Smooth muscle cell (in vitro differentiated cells): ENCODE results near the gene DLGAP1. TPM values are rescaled to one million over a fixed set of nuclear protein-coding genes. Genes with fewer than 3 reads are reported as not detected.

ENCODE experiments used
- DNase-seq: peaks from one replicate; lab custom pipeline; 2025; ENCODE audit not compliant: unreplicated experiment; lab: John Stamatoyannopoulos, UW
- H2AFZ ChIP-seq: fragments of 200-600 bp; sonication (generic); 2 replicates; pipeline ENCODE4 v1.6.0; 2016; ENCODE audit warnings: antibody characterized with exemption, low read depth, mild to moderate bottlenecking
- H3F3A ChIP-seq: fragments of 200-600 bp; sonication (generic); 2 replicates; pipeline ENCODE4 v1.6.0; 2017; ENCODE audit warnings: antibody characterized with exemption, low read depth
- H3K27ac ChIP-seq: fragments of 200-600 bp; sonication (generic); 2 replicates; pipeline ENCODE4 v1.5.1; 2016; ENCODE audit warnings: low read depth, mild to moderate bottlenecking
- H3K27me3 ChIP-seq: fragments of 200-600 bp; sonication (generic); 2 replicates; pipeline ENCODE4 v1.6.1; 2016; ENCODE audit warnings: low read depth, mild to moderate bottlenecking
- H3K36me3 ChIP-seq: fragments of 200-600 bp; sonication (generic); 2 replicates; pipeline ENCODE4 v1.5.1; 2016; ENCODE audit warnings: low read depth
- H3K4me1 ChIP-seq: fragments of 200-600 bp; sonication (generic); 2 replicates; pipeline ENCODE4 v1.5.1; 2016; ENCODE audit warnings: low read depth
- H3K4me2 ChIP-seq: fragments of 200-600 bp; sonication (generic); 2 replicates; pipeline ENCODE4 v1.6.0; 2016; ENCODE audit warnings: mild to moderate bottlenecking
- H3K4me3 ChIP-seq: fragments of 200-600 bp; sonication (generic); 2 replicates; pipeline ENCODE4 v1.5.1; 2016; ENCODE audit warnings: mild to moderate bottlenecking
- H3K79me2 ChIP-seq: fragments of 200-600 bp; sonication (generic); 2 replicates; pipeline ENCODE4 v1.6.0; 2016; ENCODE audit warnings: low read depth, mild to moderate bottlenecking
- H3K9ac ChIP-seq: fragments of 200-600 bp; sonication (generic); 2 replicates; pipeline ENCODE4 v1.6.0; 2016; ENCODE audit warnings: low read depth
- H3K9me3 ChIP-seq: fragments of 200-600 bp; sonication (generic); replicated peaks from 2 replicates; pipeline ENCODE4 v1.5.1; 2016; ENCODE audit warnings: low read depth
- H4K20me1 ChIP-seq: fragments of 200-600 bp; sonication (generic); 2 replicates; pipeline ENCODE4 v1.6.0; 2016; ENCODE audit warnings: low read depth
- CTCF ChIP-seq: fragments of 200-600 bp; sonication (generic); IDR thresholded peaks from 2 replicates; pipeline ENCODE4 v1.5.1; 2017; ENCODE audit warnings: borderline replicate concordance, mild to moderate bottlenecking, antibody characterized with exemption; ENCODE audit not compliant: insufficient read depth, poor library complexity, severe bottlenecking
- WGBS: methylation state at CpG from one replicate; pipeline ENCODE4 v1.1.7; 2016; ENCODE audit warnings: low lambda C conversion rate; 5-methylcytosine and 5-hydroxymethylcytosine counted together
- polyA plus RNA-seq: library from polyadenylated mRNA; unstranded; fragments of >200 nt; fragmentation: Nextera tagmentation; extraction: Ambion mirVana; gene quantifications from 2 replicates; pipeline ENCODE4 v1.2.1, GENCODE V29; 2016
- total RNA-seq: library from RNA; depleted of rRNA; stranded (reverse); fragments of >200 nt; gene quantifications from 2 replicates; pipeline ENCODE4 v1.2.3, GENCODE V29; 2014

DLGAP1 gene
- total and polyA plus RNA-seq, 2 experiments from 2014 or later: 2.6 to 11.3 TPM

GRCh38 chr18:4063545-4063944 lies 391.6 kb downstream of the DLGAP1 start:
- Histone ChIP-seq H3K4me3 (no peak overlapping the region), H3K36me3 (no peaks in the 10 kb centered on the region), H2AFZ (no peak overlapping the region), H3K27me3 (no peaks in the 10 kb centered on the region), H3K4me2 (no peak overlapping the region), H3K27ac (no peak overlapping the region), H3K79me2 (no peaks in the 10 kb centered on the region), H3F3A (no peaks in the 10 kb centered on the region), H3K9me3 (peaks cover 18% of the 10 kb centered on the region), H3K4me1 (no peaks in the 10 kb centered on the region), H4K20me1 (no peaks in the 10 kb centered on the region), H3K9ac (no peak overlapping the region)
- no peak for DNase-seq
- TF ChIP-seq CTCF: no peak

DNA sequence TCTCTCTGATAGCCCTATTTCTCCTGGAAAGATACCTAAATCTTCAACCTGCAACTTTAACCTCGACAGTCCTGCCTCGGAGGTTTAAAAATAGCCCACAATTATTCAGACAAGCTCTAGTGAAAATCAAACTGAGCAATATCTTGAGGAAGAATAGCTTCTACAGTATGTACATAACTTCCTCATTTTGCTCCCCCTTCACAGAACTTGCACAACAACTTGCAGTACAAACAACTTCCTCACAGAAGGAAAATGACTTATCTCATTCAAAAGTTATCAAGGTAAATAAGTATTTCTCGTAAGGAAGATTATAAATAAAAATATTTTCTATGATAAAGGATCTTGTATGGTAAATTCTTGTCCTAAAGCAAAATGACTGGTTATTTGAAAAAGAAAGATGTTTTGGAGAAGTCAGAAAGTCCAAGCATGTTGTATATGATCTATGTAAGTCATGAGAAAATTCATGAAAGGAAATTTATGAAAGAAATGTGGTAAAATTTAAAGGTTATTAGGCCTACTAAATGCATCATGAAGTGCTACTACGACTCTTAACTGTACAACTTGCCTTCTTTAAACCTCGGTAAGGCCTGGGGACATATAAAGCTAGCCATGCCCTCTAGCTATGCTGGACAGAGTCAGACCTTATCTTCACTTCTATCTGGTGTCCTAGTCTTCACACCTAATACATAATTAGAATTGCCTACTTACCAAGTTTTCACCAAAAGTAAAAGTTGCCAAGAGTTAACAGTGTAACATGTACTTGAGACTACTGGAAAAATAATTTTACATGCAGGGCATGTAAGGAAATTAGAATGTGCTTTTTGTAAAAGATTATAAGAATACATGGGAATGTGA lies 394.5 kb downstream of the DLGAP1 start:
- Histone ChIP-seq H2AFZ (no peak overlapping the region), H3K9me3 (peaks cover 18% of the 10 kb centered on the region), H3F3A (no peaks in the 10 kb centered on the region), H3K27me3 (no peaks in the 10 kb centered on the region), H3K36me3 (no peaks in the 10 kb centered on the region), H3K79me2 (no peaks in the 10 kb centered on the region), H3K27ac (no peak overlapping the region), H3K4me3 (no peak overlapping the region), H4K20me1 (no peaks in the 10 kb centered on the region), H3K9ac (no peak overlapping the region), H3K4me2 (no peak overlapping the region), H3K4me1 (no peaks in the 10 kb centered on the region)
- no peak for DNase-seq
- no peak for TF ChIP-seq CTCF
- WGBS: 68% methylated on average over 5 of the region's 5 CpGs

DNA sequence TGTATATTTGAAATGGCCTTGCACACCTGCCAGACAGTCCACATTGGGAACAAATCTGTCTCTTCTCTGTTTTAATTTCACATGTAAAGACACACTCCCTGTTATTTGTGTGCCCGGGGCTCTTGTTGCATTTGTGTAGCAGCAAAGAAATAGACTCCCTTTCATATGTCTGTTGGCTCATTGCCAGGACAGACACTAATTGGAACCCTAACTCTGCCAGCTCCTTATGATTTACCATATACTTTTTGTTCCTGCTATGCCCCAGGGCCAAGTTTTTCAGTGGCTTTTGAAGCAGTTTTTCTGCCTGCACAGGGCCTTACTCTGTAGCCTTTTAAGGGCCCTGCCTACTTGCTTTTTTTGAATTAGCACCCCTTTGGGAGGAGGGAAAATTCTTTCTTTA lies 396.9 kb downstream of the DLGAP1 start:
- no peaks in the 10 kb centered on the region for H3K4me1 ChIP-seq
- no peak overlapping the region for H3K4me2 ChIP-seq
- no peaks in the 10 kb centered on the region for H3K79me2 ChIP-seq
- no peaks in the 10 kb centered on the region for H3K36me3 ChIP-seq
- H3K27ac ChIP-seq: no peak overlapping the region
- no peaks in the 10 kb centered on the region for H3K27me3 ChIP-seq
- H4K20me1 ChIP-seq: no peaks in the 10 kb centered on the region
- no peak overlapping the region for H2AFZ ChIP-seq
- peaks cover 18% of the 10 kb centered on the region for H3K9me3 ChIP-seq
- no peak for DNase-seq
- no peak overlapping the region for H3K9ac ChIP-seq
- 81% methylated on average over 1 of the region's 1 CpG for WGBS
- no peaks in the 10 kb centered on the region for H3F3A ChIP-seq
- no peak for TF ChIP-seq CTCF
- no peak overlapping the region for H3K4me3 ChIP-seq

DNA sequence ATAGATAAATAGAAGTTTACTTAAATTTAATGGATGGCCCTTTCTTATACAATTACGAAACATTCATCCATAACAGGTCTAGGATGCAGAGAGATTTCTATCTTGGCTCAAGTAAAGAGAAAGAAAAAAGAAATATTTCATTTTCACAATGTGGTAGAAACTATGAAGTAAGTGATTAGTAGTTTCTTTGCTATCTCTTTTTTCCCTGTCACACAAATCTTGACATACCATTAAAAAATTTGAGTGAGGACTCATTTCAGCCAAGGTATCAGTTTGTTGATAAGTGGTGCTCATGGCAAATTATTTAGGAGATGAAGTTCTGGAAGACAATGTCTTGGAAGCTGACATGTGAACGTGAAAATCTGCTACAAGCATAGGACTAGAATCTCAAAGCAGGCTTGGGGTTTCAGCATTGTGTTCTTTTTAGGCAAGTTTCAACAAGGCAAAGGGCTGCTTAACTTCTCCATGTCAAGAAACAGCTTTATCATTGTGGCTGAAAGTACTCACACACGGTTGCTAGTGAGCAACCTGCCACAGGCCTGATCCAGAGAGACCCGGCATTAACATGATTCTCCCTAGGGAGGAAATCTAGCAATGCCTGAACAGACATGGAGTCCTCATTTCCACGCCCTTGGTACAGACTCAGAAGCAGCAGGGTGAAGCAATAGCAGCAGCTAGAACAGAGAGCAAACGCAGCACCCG lies 414.6 kb downstream of the DLGAP1 start:
- Histone ChIP-seq H3K4me2 (no peak overlapping the region), H2AFZ (no peak overlapping the region), H3K27ac (no peak overlapping the region), H3K9ac (no peak overlapping the region), H3F3A (no peaks in the 10 kb centered on the region), H3K4me1 (no peaks in the 10 kb centered on the region), H3K4me3 (no peak overlapping the region), H3K27me3 (no peaks in the 10 kb centered on the region), H3K9me3 (no peaks in the 10 kb centered on the region), H4K20me1 (no peaks in the 10 kb centered on the region), H3K36me3 (no peaks in the 10 kb centered on the region), H3K79me2 (no peaks in the 10 kb centered on the region)
- no peak for DNase-seq
- 83% methylated on average over 7 of the region's 7 CpGs for WGBS
- TF ChIP-seq CTCF: no peak
